ENCODE measurements around the gene FOXJ1. TPM values are rescaled to one million over a fixed set of nuclear protein-coding genes. Genes with fewer than 3 reads are reported as not detected.

The FOXJ1 gene
- total and polyA plus RNA-seq, 2 of the 13 experiments (the other 11 are each of a cell fraction or from before 2014, with no cell fraction given), result 0.98 to 1.6 TPM

GRCh38 chr17:76119409-76120371, 21.4 kb downstream of the FOXJ1 start (continued):
- TF ChIP-seq PHF21A (CRISPR knock-in tag; IDR thresholded peaks at IDR 0.05) (peak; percentile 94), ZEB1 (IDR thresholded peaks at IDR 0.05; ENCODE audit: insufficient replicate concordance, low read depth) (no peak), GATAD2A (CRISPR knock-in tag; IDR thresholded peaks at IDR 0.05) (peak; percentile 94), SNRNP70 (IDR thresholded peaks at IDR 0.05; ENCODE audit: low read depth, low read length) (no peak), SALL1 (CRISPR knock-in tag; IDR thresholded peaks at IDR 0.05) (peak; percentile 93), TBX2 (CRISPR knock-in tag; IDR thresholded peaks at IDR 0.05; ENCODE audit: borderline replicate concordance) (peak; percentile 81; the same call in 1 of the 2 replicates), MTA1 (CRISPR knock-in tag; IDR thresholded peaks at IDR 0.05; ENCODE audit: borderline replicate concordance) (peak; percentile 92), ZBTB10 (CRISPR knock-in tag; IDR thresholded peaks at IDR 0.05; ENCODE audit: borderline replicate concordance) (peak; percentile 72; the same call in 1 of the 2 replicates), NR3C1 (CRISPR knock-in tag; IDR thresholded peaks at IDR 0.05) (no peak), HOXA7 (CRISPR knock-in tag; IDR thresholded peaks at IDR 0.05) (no peak), BRD4 (CRISPR knock-in tag; IDR thresholded peaks at IDR 0.05) (no peak), ZNF546 (CRISPR knock-in tag; conservative IDR thresholded peaks at IDR 0.05) (no peak), BRCA1 (CRISPR knock-in tag; IDR thresholded peaks at IDR 0.05) (no peak), ZFP91 (CRISPR knock-in tag; IDR thresholded peaks at IDR 0.05; ENCODE audit: borderline replicate concordance) (peak; percentile 66; the same call in 1 of the 2 replicates), NCOA5 (CRISPR knock-in tag; IDR thresholded peaks at IDR 0.05) (no peak), ZSCAN20 (CRISPR knock-in tag; IDR thresholded peaks at IDR 0.05; ENCODE audit: borderline replicate concordance) (no peak), FOXP1 (IDR thresholded peaks at IDR 0.05) (no peak), FOXP1 (CRISPR knock-in tag; IDR thresholded peaks at IDR 0.05) (peak; percentile 84), ZBTB42 (CRISPR knock-in tag; IDR thresholded peaks at IDR 0.05) (0 out of 2 replicates have a peak, but pooled peaks have one; percentile 47), PRPF4 (IDR thresholded peaks at IDR 0.05; ENCODE audit: low read depth, low read length, poor library complexity, severe bottlenecking) (no peak), NCOA2 (CRISPR knock-in tag; IDR thresholded peaks at IDR 0.05) (peak; percentile 90; the same call in 1 of the 2 replicates)
- TF ChIP-seq, protein P1, sequence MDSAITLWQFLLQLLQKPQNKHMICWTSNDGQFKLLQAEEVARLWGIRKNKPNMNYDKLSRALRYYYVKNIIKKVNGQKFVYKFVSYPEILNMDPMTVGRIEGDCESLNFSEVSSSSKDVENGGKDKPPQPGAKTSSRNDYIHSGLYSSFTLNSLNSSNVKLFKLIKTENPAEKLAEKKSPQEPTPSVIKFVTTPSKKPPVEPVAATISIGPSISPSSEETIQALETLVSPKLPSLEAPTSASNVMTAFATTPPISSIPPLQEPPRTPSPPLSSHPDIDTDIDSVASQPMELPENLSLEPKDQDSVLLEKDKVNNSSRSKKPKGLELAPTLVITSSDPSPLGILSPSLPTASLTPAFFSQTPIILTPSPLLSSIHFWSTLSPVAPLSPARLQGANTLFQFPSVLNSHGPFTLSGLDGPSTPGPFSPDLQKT (CRISPR knock-in tag; IDR thresholded peaks at IDR 0.05; ENCODE audit: borderline replicate concordance), result no peak
- TF ChIP-seq, protein P2, sequence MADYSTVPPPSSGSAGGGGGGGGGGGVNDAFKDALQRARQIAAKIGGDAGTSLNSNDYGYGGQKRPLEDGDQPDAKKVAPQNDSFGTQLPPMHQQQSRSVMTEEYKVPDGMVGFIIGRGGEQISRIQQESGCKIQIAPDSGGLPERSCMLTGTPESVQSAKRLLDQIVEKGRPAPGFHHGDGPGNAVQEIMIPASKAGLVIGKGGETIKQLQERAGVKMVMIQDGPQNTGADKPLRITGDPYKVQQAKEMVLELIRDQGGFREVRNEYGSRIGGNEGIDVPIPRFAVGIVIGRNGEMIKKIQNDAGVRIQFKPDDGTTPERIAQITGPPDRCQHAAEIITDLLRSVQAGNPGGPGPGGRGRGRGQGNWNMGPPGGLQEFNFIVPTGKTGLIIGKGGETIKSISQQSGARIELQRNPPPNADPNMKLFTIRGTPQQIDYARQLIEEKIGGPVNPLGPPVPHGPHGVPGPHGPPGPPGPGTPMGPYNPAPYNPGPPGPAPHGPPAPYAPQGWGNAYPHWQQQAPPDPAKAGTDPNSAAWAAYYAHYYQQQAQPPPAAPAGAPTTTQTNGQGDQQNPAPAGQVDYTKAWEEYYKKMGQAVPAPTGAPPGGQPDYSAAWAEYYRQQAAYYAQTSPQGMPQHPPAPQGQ (CRISPR knock-in tag; IDR thresholded peaks at IDR 0.05; ENCODE audit: borderline replicate concordance), result no peak
